Ovary (tissue), 3 donors: ENCODE results near the gene RNF32.

Experiments
- POLR2A ChIP-seq: fragments of 450-650 bp; IDR thresholded peaks from one replicate; pipeline ENCODE4 v1.6.1; 2017; ENCODE audit warnings: antibody characterized with exemption, mild to moderate bottlenecking, moderate library complexity
- TF ChIP-seq, protein P1 (sequence below), 3 donors: fragments of 450-650 bp in 2 of 3; fragments of 200-600 bp in 1 of 3; IDR thresholded peaks; one replicate each; pipeline versions ENCODE4 v1.5.1 to v1.8.0; 2016 to 2022; ENCODE audit warnings: antibody characterized with exemption in 3 of 3, mild to moderate bottlenecking in 1 of 3
- donor health status: DM: no; HTN: no; CAD: no.

- TF ChIP-seq, protein P1, sequence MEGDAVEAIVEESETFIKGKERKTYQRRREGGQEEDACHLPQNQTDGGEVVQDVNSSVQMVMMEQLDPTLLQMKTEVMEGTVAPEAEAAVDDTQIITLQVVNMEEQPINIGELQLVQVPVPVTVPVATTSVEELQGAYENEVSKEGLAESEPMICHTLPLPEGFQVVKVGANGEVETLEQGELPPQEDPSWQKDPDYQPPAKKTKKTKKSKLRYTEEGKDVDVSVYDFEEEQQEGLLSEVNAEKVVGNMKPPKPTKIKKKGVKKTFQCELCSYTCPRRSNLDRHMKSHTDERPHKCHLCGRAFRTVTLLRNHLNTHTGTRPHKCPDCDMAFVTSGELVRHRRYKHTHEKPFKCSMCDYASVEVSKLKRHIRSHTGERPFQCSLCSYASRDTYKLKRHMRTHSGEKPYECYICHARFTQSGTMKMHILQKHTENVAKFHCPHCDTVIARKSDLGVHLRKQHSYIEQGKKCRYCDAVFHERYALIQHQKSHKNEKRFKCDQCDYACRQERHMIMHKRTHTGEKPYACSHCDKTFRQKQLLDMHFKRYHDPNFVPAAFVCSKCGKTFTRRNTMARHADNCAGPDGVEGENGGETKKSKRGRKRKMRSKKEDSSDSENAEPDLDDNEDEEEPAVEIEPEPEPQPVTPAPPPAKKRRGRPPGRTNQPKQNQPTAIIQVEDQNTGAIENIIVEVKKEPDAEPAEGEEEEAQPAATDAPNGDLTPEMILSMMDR (IDR thresholded peaks at IDR 0.05): no peak
- TF ChIP-seq POLR2A: no peak
These were observed 14.7 kb downstream of the RNF32 start for GRCh38 chr7:156655251-156655650.
